Left cardiac atrium (tissue), 2 donors: ENCODE data around the gene SLC27A6. TPM values are rescaled to one million over a fixed set of nuclear protein-coding genes. Genes with fewer than 3 reads are reported as not detected.

Experiments used
- total RNA-seq, 2 donors: library from RNA; stranded (reverse); fragmentation: NEBNext Ultra II Directional; extraction: Animal tissue kit (Norgen Biotek cat#: 25700); gene quantifications; one replicate each; pipeline ENCODE4 v1.2.1, GENCODE V29; 2021
- donor health status: DM: no; HTN: yes; CAD: no; lungs with severe emphysema.
- donor health status: DM: yes; HTN: yes; CAD: no.

Gene SLC27A6
- total RNA-seq, 2 donors from 2014 or later = 31.7 to 37.4 TPM

Other genes starting within 250 kb of the SLC27A6 start
- 100 to 1,000 TPM in 1 of 2 donors, 10 to 100 TPM in 1; 78.7 to 103 TPM for gene ISOC1, start 129.3 kb downstream of the SLC27A6 start, total RNA-seq